GM18505 (cell line): ENCODE measurements around the gene CTBP1.
A peak's percentile ranks its signal among the peaks of the same experiment; 100 is the strongest.
"Not testable (repeated sequence)": the region's sequence is repeated elsewhere in the genome, so short reads cannot be mapped to it uniquely, and the experiment has no call there.

Experiments used
- ATAC-seq: cut with Tn5 transposase; IDR thresholded peaks from one replicate; pipeline ENCODE4 v1.9.1; 2021; ENCODE audit not compliant: unreplicated experiment
- POLR2A ChIP-seq: IDR thresholded peaks from 4 replicates; pipeline ENCODE4 v1.6.1; 2011; ENCODE audit warnings: borderline replicate concordance; ENCODE audit not compliant: insufficient read depth, insufficient read length; ENCODE audit errors: extremely low read depth

Gene CTBP1

DNA sequence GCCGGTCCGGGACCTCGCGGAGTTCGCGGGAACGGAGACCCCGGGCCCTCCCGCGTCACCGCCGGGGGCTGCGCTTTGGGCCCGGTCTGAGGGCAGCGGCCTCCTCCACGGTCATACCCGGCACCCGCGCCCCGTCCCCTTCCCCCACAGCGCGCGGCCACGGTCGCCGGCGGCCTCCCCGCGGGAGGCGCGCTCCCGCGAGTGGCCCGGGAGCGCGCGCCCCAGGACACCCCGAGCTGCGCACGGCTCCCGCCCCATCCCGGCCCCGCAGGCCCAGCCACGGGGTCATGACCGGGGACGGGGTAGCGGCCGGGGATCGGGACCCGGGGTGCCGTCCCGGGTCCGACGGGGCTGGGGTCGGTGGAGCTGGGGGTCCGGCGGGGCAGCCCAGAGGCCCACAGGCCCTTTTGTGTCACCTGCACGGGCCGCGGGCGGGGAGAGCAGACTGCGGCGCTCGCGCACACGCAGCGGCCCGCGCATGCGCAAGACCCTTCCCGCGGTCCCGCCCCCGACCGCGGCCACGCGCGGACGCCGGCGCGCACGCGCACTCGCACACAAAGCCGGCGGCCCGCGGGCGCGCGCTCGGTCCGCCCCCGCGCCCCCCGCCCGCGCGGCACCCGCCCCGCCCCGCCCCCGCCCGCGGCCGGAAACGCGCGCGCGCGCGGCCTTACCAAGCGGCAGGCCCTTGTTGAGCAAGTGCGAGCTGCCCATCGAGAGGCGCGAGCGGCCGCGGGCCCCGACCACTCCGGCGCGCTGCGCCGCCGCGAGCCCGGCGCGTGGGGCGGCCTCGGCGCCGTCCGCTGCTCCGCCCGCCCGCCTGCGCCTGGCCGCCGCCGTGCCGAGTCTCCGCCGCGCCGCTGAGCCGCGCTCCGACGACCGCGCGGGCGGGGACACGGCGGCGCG is at the start of gene CTBP1:
Gene CTBP1 (minus strand): TSS at position 886 of the 903 bp plus-strand sequence. CDS start 7,799 bp downstream, outside the sequence.
- TF ChIP-seq POLR2A, result peak; percentile 66
- ATAC-seq, result peak; percentile 44

GRCh38 chr4:1298461-1298860 is 49.5 kb upstream of the CTBP1 start:
- no peak for ATAC-seq
- TF ChIP-seq POLR2A, result no peak

DNA sequence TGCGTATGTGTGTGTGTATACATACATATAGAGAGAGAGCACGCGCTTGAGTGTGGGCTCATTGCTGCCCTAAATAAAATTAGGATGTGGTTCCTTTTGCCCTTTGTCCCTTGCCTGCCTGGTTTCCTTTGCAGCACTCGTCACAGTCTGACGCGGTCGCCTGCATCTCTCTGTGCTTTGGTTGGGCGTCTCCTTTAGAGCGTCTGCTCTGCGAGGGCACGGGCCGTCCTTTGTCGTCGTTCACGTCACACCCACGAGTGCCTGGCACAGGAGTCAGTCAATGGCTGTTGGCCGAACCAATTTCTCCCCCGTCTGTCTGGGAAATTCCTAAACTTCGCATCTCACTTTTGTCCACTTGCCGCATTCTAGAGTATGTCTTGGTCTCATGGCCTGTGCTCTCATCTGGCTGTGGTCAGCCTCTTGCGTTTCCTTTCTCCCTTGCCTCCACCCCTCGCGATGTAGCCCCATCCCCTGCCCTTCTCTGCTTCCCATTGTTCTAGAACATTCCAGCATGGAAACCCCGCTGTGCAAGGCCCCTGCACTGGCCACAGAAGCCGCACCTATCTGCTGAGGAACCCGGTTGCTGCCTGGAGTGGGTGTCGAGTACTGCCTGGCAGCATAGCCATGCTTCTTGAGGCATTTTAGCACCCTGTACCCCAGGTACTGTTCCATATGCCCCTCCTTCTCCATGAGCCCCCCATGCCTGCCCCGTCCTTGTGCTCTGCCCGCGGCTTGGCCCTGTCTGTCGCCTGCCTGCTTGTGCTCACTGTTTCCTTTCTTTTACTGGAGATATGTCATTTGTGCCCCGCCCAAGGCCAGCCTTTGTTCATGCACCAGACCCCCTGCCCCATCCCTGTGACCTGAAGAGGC is 48.8 kb upstream of the CTBP1 start:
- ATAC-seq, result no peak

GRCh38 chr4:1297023-1297395 is 48.1 kb upstream of the CTBP1 start:
- TF ChIP-seq POLR2A, result no peak
- ATAC-seq, result no peak

More for the DNA sequence above, 48.8 kb upstream of the CTBP1 start:
- no peak for TF ChIP-seq POLR2A

DNA sequence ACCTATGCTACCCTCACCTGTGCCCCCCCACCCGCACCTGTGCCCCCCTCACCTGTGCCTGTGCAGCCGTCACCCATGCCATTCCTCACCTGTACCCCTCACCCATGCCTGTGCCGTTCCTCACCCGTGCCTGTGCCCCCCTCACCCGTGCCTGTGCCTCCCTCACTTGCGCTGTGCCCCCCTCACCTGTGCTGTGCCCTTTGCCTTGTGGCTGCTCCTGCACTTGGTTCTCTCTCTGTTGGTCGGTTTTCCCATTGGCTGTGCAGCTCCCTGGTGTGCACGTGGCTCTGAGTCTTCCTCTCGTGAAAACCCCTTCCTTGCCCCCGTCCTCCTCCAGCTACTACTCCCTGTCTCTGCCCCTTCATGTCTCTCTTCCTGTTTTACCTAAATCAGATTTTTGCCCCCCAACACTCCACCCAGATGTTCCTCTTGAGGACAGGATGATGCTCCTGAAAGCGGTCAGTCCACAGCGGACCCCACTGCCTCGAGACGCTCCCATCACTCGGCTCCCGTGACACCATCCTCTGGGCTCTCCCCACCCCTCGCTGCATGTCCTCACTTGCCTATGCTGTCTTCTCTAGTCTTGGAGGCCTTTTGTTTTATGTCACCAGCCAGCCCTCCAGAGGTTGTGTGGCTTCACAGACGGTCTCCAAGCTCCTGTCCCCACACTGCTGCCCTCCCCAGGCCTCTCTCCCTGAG is 47.5 kb upstream of the CTBP1 start:
- no peak for ATAC-seq
- TF ChIP-seq POLR2A, result no peak

DNA sequence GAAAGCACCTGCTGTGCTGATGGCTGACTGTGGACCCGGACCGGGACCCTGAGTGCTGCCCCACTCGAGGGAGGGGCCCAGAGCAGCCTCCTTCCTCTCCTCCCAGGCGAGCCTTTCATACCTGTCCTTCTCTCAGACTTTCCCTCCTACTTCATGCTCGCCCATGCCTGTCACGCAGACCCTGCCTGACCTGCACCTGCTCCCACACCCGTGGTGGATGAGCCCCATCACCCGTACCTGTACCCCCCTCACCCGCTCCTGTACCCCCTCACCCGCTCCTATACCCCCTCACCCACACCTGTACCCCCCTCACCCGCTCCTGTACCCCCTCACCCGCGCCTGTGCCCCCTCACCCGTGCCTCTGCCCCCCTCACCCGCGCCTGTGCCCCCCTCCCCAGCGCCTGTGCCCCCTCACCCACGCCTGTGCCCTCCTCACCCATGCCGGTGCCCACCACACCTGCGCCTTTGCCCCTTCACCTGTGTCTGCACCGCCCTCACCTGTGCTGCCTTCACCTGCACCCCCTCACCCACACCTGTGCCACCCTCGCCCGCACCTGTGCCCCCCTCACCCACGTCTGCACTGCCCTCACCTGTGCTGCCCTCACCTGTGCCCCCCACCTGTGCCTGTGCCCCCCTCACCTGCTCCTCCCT is 46.6 kb upstream of the CTBP1 start:
- no peak for TF ChIP-seq POLR2A
- no peak for ATAC-seq

DNA sequence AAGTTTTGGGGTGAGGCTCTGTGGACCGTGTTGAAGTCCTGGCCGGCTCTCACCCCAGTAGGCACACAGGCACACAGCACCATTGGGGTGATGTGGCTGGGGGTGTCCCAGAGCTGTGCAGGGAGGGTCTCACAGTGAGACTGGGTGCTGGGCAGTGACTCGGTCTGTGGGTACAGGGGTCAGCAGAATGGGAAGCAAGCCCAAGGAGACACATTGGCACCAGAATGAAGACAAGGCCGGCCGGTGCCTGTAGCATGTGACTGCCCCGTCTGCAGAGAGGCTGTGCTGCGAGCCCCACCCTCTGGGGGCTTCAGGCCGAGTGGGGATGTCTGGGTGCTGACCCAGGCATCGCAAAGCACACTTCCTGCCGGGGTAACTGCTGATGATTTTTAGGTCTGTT is 46.0 kb upstream of the CTBP1 start:
- no peak for ATAC-seq
- TF ChIP-seq POLR2A, result no peak

DNA sequence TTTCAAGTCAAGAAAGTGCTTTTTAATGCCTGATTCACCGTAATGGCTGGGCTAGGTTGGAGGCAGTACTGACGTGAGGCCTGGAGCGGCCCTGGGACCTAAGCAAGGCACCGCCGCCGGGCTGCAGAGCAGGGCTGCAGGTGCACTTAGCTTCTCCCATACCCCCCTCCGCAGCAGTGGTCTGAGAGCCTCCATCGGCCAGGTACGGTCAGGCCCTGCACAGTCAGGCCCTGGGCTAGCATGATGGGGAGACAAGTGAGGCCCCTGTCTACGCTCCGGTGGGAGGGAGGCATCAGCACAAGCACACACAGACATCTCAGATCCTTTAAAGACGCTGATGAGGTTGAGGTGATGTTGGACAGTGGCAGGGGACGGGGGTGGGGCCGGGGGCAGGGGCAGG is 45.5 kb upstream of the CTBP1 start:
- no peak for ATAC-seq
- no peak for TF ChIP-seq POLR2A

- no peak for ATAC-seq
Observed at GRCh38 chr4:1293991-1294390, 45.1 kb upstream of the CTBP1 start.

DNA sequence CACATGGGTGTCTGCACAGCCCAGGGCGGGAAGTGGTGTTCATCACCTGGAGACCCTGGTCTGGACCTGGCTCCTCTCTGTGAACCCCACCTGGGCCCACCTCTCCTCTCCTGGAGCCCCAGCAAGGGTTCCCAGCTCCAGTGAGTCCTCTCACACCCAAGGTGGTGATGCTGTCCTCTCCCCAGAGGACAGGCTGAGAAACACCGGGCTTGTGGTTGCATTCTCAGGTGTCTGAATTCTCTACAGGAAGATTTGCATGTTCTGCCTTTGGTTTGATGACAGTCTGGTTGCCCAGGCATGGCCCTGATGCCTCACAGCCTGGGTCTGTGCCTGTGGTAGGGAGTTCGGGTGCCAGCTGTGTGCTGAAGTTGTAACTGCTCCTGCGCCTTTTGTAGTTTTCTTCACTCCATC is 44.6 kb upstream of the CTBP1 start:
- no peak for ATAC-seq
- TF ChIP-seq POLR2A, result no peak

More at GRCh38 chr4:1293991-1294390, 45.1 kb upstream of the CTBP1 start:
- no peak for TF ChIP-seq POLR2A

- not testable (repeated sequence) for ATAC-seq
Observed at GRCh38 chr4:1292703-1293011, 43.7 kb upstream of the CTBP1 start.

- ATAC-seq, result no peak
- TF ChIP-seq POLR2A, result no peak
Observed at GRCh38 chr4:1291996-1292702, 43.2 kb upstream of the CTBP1 start.
